IMR-90 (cell line): ENCODE data around the gene UNC119. TPM values are rescaled to one million over a fixed set of nuclear protein-coding genes. Genes with fewer than 3 reads are reported as not detected.

ENCODE experiments used
- ATAC-seq: fragments of 200-7000 bp; cut with Tn5 transposase; 2 replicates; pipeline ENCODE4 v1.9.1; 2020; ENCODE audit warnings: low read depth, mild to moderate bottlenecking, moderate library complexity
- BruUV-seq: library from RNA; stranded (reverse); fragments of 400-500 nt; replicated peaks from 2 replicates; lab custom pipeline; 2021; lab: Mats Ljungman, UMichigan
- CTCF ChIA-PET: fragments of 300-600 bp; formaldehyde crosslinking; extraction: SDS; loops from one replicate; lab custom pipeline; 2021; ENCODE audit warnings: antibody characterized with exemption; lab: Yijun Ruan, JAX
- POLR2A ChIA-PET: fragments of 300-600 bp; sonication (Branson Sonifier 250); formaldehyde crosslinking; loops from one replicate; lab custom pipeline; 2022; ENCODE audit warnings: antibody characterized with exemption; ENCODE audit not compliant: unreplicated experiment; lab: Charles Lee
- DNase-seq: peaks from one replicate; pipeline ENCODE4 v3.0.0; 2013
- H2AFZ ChIP-seq: replicated peaks from 2 replicates; pipeline ENCODE3; 2013; ENCODE audit warnings: low read length, mild to moderate bottlenecking; ENCODE audit not compliant: poor library complexity
- H2AK5ac ChIP-seq: 2 replicates; pipeline ENCODE4 v1.6.1; 2013; ENCODE audit warnings: low read depth, low read length, inconsistent platforms
- H2AK9ac ChIP-seq: replicated peaks from 2 replicates; pipeline ENCODE3; 2013; ENCODE audit warnings: mild to moderate bottlenecking, low read depth, low read length, moderate library complexity; ENCODE audit not compliant: poor library complexity
- H2BK120ac ChIP-seq: 2 replicates; pipeline ENCODE4 v1.6.1; 2013; ENCODE audit warnings: low read depth, low read length, inconsistent platforms
- H2BK15ac ChIP-seq: 3 replicates; pipeline ENCODE4 v1.6.1; 2013; ENCODE audit warnings: low read depth, low read length, inconsistent platforms
- H2BK20ac ChIP-seq: 2 replicates; pipeline ENCODE4 v1.6.1; 2013; ENCODE audit warnings: low read depth, mild to moderate bottlenecking, inconsistent platforms, low read length, moderate library complexity
- H2BK5ac ChIP-seq: 2 replicates; pipeline ENCODE4 v1.6.1; 2013; ENCODE audit warnings: mild to moderate bottlenecking, low read depth, low read length, inconsistent platforms; ENCODE audit not compliant: poor library complexity, severe bottlenecking
- H3K14ac ChIP-seq: replicated peaks from 2 replicates; pipeline ENCODE4 v1.6.1; 2013; ENCODE audit warnings: low read depth, low read length, inconsistent platforms
- H3K18ac ChIP-seq: 2 replicates; pipeline ENCODE4 v1.6.1; 2013; ENCODE audit warnings: low read depth, low read length, control low read depth
- H3K23ac ChIP-seq: 2 replicates; pipeline ENCODE4 v1.6.1; 2013; ENCODE audit warnings: low read depth, low read length, inconsistent platforms
- H3K27ac ChIP-seq: 2 replicates; pipeline ENCODE4 v1.5.1; 2013; ENCODE audit warnings: mild to moderate bottlenecking, control low read depth, low read length; ENCODE audit not compliant: insufficient read depth
- H3K27me3 ChIP-seq: 2 replicates; pipeline ENCODE4 v1.6.1; 2013; ENCODE audit warnings: low read length; ENCODE audit not compliant: control insufficient read depth, insufficient read depth
- H3K36me3 ChIP-seq: 2 replicates; pipeline ENCODE4 v1.6.1; 2013; ENCODE audit warnings: low read length, mixed read lengths; ENCODE audit not compliant: control insufficient read depth, insufficient read depth
- H3K4ac ChIP-seq: 2 replicates; pipeline ENCODE4 v1.6.1; 2013; ENCODE audit warnings: low read depth, low read length, inconsistent platforms
- H3K4me1 ChIP-seq: 2 replicates; pipeline ENCODE4 v1.6.1; 2013; ENCODE audit warnings: low read length, mixed read lengths; ENCODE audit not compliant: control insufficient read depth, insufficient read depth
- H3K4me2 ChIP-seq: 2 replicates; pipeline ENCODE4 v1.6.1; 2013; ENCODE audit warnings: low read depth, mild to moderate bottlenecking, control low read depth, low read length, moderate library complexity
- H3K4me3 ChIP-seq: 2 replicates; pipeline ENCODE4 v1.5.1; 2013; ENCODE audit warnings: low read depth, mild to moderate bottlenecking, control low read depth, low read length, moderate library complexity; ENCODE audit not compliant: insufficient read depth
- H3K56ac ChIP-seq: 2 replicates; pipeline ENCODE4 v1.6.1; 2013; ENCODE audit warnings: low read length, inconsistent platforms; ENCODE audit not compliant: insufficient read depth; ENCODE audit errors: extremely low read depth
- H3K79me1 ChIP-seq, 2 experiments: 2 replicates each; pipeline ENCODE4 v1.6.1; 2013; ENCODE audit warnings: low read length in 2 of 2, inconsistent platforms in 1 of 2, low read depth in 1 of 2
- H3K9ac ChIP-seq: 2 replicates; pipeline ENCODE4 v1.6.1; 2013; ENCODE audit warnings: low read depth, low read length, control low read depth
- H3K9me1 ChIP-seq: 2 replicates; pipeline ENCODE4 v1.6.1; 2013; ENCODE audit warnings: low read length, inconsistent platforms; ENCODE audit not compliant: insufficient read depth
- H3K9me3 ChIP-seq: 2 replicates; pipeline ENCODE4 v1.6.1; 2013; ENCODE audit warnings: low read length; ENCODE audit not compliant: control insufficient read depth, insufficient read depth
- H4K20me1 ChIP-seq: 2 replicates; pipeline ENCODE4 v1.6.1; 2013; ENCODE audit warnings: low read length, inconsistent platforms; ENCODE audit not compliant: insufficient read depth
- H4K5ac ChIP-seq: 2 replicates; pipeline ENCODE4 v1.6.1; 2013; ENCODE audit warnings: mild to moderate bottlenecking, low read depth, low read length, control low read depth
- H4K8ac ChIP-seq, 2 experiments: 2 replicates each; pipeline ENCODE4 v1.6.1; 2013; ENCODE audit warnings: low read depth in 2 of 2, low read length in 2 of 2, control low read depth in 1 of 2, inconsistent platforms in 1 of 2
- H4K91ac ChIP-seq: 2 replicates; pipeline ENCODE4 v1.6.1; 2013; ENCODE audit warnings: low read depth, low read length, inconsistent platforms; ENCODE audit not compliant: insufficient read depth
- BHLHE40 ChIP-seq: fragments of 150-350 bp; IDR thresholded peaks from 2 replicates; pipeline ENCODE4 v1.6.1; 2016; ENCODE audit warnings: mild to moderate bottlenecking, low read depth, low read length
- CEBPB ChIP-seq: IDR thresholded peaks from 2 replicates; pipeline ENCODE4 v1.6.1; 2012; ENCODE audit warnings: low read depth, low read length, improper control_type of control experiment
- CHD1 ChIP-seq: IDR thresholded peaks from 2 replicates; pipeline ENCODE4 v1.6.1; 2012; ENCODE audit warnings: low read depth, low read length, improper control_type of control experiment
- FOS ChIP-seq: fragments of 150-350 bp; IDR thresholded peaks from 2 replicates; pipeline ENCODE4 v1.6.1; 2016; ENCODE audit warnings: low read depth, low read length
- MAFK ChIP-seq: IDR thresholded peaks from 2 replicates; pipeline ENCODE4 v1.6.1; 2012; ENCODE audit warnings: low read depth, low read length, improper control_type of control experiment
- MAZ ChIP-seq: IDR thresholded peaks from 2 replicates; pipeline ENCODE4 v1.6.1; 2012; ENCODE audit warnings: low read depth, mild to moderate bottlenecking, low read length, improper control_type of control experiment, moderate library complexity, borderline replicate concordance
- MXI1 ChIP-seq: IDR thresholded peaks from 2 replicates; pipeline ENCODE4 v1.6.1; 2012; ENCODE audit warnings: low read depth, mild to moderate bottlenecking, low read length, moderate library complexity, borderline replicate concordance
- NFE2L2 ChIP-seq: fragments of 150-350 bp; IDR thresholded peaks from 2 replicates; pipeline ENCODE4 v1.6.1; 2016; ENCODE audit warnings: low read depth, mild to moderate bottlenecking, low read length
- POLR2A ChIP-seq: IDR thresholded peaks from 2 replicates; pipeline ENCODE4 v1.6.1; 2012; ENCODE audit warnings: mild to moderate bottlenecking, low read depth, low read length
- RAD21 ChIP-seq: IDR thresholded peaks from 2 replicates; pipeline ENCODE4 v1.6.1; 2012; ENCODE audit warnings: low read length, improper control_type of control experiment
- RCOR1 ChIP-seq: IDR thresholded peaks from 2 replicates; pipeline ENCODE4 v1.6.1; 2012; ENCODE audit warnings: mild to moderate bottlenecking, low read length, improper control_type of control experiment; ENCODE audit not compliant: insufficient replicate concordance
- RFX5 ChIP-seq: IDR thresholded peaks from 2 replicates; pipeline ENCODE4 v1.8.0; 2012; ENCODE audit warnings: low read depth, mild to moderate bottlenecking, low read length, moderate library complexity
- SMC3 ChIP-seq: fragments of 150-350 bp; IDR thresholded peaks from 2 replicates; pipeline ENCODE4 v1.6.1; 2016; ENCODE audit warnings: low read depth, mild to moderate bottlenecking, antibody characterized with exemption, low read length, moderate library complexity
- WGBS, 2 experiments: methylation state at CpG; one replicate each; pipeline versions ENCODE4 v1.1.5 to v1.1.7; 2013; ENCODE audit warnings: missing lambda C conversion rate in 2 of 2; ENCODE audit not compliant: insufficient read length in 1 of 2; ENCODE audit errors: extremely low coverage in 2 of 2; 5-methylcytosine and 5-hydroxymethylcytosine counted together
- dilution Hi-C: fragments of 300-500 bp; cut with HindIII; formaldehyde crosslinking; loops from one replicate; pipeline ENCODE4 v1.14.3; 2018; ENCODE audit warnings: low sequenced_read_pairs; ENCODE audit not compliant: unreplicated experiment
- in situ Hi-C: fragments of 300-500 bp; cut with MboI; formaldehyde crosslinking; loops from 3 replicates; pipeline ENCODE4 v1.14.3; 2019; ENCODE audit warnings: low sequenced_read_pairs, inconsistent platforms, mixed read lengths
- intact Hi-C: fragments of 100-400 bp; cut with micrococcal nuclease; formaldehyde crosslinking; loops from 2 replicates; pipeline ENCODE4 v1.10.0; 2022
- polyA plus RNA-seq, 3 experiments: library from polyadenylated mRNA; depleted of rRNA; stranded (reverse); fragments of >200 nt; gene quantifications; 2 replicates each; pipeline ENCODE4 v1.2.3, GENCODE V29; 2012; ENCODE audit warnings: low replicate concordance in 1 of 3
- total RNA-seq: library from RNA; depleted of rRNA; stranded (reverse); fragments of >200 nt; gene quantifications from 2 replicates; pipeline ENCODE4 v1.2.3, GENCODE V29; 2012
- TF ChIP-seq, protein P1 (sequence below): fragments of 150-350 bp; IDR thresholded peaks from 2 replicates; pipeline ENCODE4 v1.6.1; 2016; ENCODE audit warnings: low read depth, mild to moderate bottlenecking, low read length, moderate library complexity, borderline replicate concordance
- TF ChIP-seq, protein P2 (sequence below): conservative IDR thresholded peaks from 2 replicates; pipeline ENCODE4 v1.5.1; 2012; ENCODE audit warnings: mild to moderate bottlenecking, low read depth, low read length, improper control_type of control experiment
- TF ChIP-seq, protein P3 (sequence below): fragments of 150-350 bp; IDR thresholded peaks from 2 replicates; pipeline ENCODE4 v1.6.1; 2017; ENCODE audit warnings: mild to moderate bottlenecking, antibody characterized with exemption, low read length, low read depth

UNC119 gene
- total and polyA plus RNA-seq, 2 of the 4 experiments (the other 2 are of a cell fraction), result 22.4 to 57.4 TPM

DNA sequence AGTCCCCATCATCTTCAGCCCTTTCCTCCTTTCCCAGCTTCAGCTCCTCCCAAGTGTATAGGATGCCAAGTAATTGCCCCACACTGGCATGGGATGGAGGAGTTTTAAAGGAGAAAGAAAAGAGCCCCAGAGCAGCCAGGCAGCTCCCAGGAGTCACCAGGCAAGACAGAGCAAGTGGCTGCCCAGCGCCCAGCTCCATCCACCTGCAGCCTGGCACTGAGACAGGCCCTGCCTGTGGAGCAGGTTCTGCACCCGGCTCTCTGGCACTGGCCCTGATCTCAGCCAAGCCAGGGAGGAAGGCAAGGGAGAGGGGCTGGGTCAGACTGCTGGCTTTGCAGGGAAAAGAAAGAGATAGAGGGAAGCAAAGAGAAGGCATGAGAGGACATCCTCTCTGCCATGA lies 24.6 kb downstream of the UNC119 start:
- in situ Hi-C loops, result no loop called here
- Histone ChIP-seq H3K9ac (no peak overlapping the region), H3K14ac (no peak overlapping the region), H4K8ac (no peak overlapping the region), H2BK120ac (no peak overlapping the region), H4K91ac (no peak overlapping the region), H3K36me3 (no peaks in the 10 kb centered on the region), H2AK9ac (no peak overlapping the region), H3K23ac (no peak overlapping the region), H2BK15ac (no peak overlapping the region), H2AK5ac (no peak overlapping the region), H3K4me1 (peaks cover 22% of the 10 kb centered on the region), H3K4me3 (no peak overlapping the region), H3K79me1 (no peaks in the 10 kb centered on the region), H3K4ac (no peak overlapping the region), H4K5ac (no peak overlapping the region), H2AFZ (no peak overlapping the region), H3K9me1 (peaks cover 6% of the 10 kb centered on the region), H4K20me1 (no peaks in the 10 kb centered on the region), H2BK5ac (no peak overlapping the region), H3K18ac (no peak overlapping the region), H3K9me3 (no peaks in the 10 kb centered on the region), H3K56ac (no peak overlapping the region), H3K27me3 (peaks cover 13% of the 10 kb centered on the region), H3K27ac (no peak overlapping the region), H2BK20ac (no peak overlapping the region), H3K4me2 (no peak overlapping the region)
- ATAC-seq (no peak), DNase-seq (no peak)
- dilution Hi-C loops, result no loop called here
- intact Hi-C loops, result no loop called here
- ChIA-PET CTCF (no interaction called here), POLR2A (no interaction called here)
- TF ChIP-seq MAZ (no peak), BHLHE40 (no peak), CEBPB (no peak), MXI1 (no peak), RFX5 (no peak), MAFK (no peak), RAD21 (no peak), POLR2A (no peak), RCOR1 (no peak), NFE2L2 (no peak), FOS (no peak), SMC3 (no peak), CHD1 (no peak)
- TF ChIP-seq, protein P1, sequence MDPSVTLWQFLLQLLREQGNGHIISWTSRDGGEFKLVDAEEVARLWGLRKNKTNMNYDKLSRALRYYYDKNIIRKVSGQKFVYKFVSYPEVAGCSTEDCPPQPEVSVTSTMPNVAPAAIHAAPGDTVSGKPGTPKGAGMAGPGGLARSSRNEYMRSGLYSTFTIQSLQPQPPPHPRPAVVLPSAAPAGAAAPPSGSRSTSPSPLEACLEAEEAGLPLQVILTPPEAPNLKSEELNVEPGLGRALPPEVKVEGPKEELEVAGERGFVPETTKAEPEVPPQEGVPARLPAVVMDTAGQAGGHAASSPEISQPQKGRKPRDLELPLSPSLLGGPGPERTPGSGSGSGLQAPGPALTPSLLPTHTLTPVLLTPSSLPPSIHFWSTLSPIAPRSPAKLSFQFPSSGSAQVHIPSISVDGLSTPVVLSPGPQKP, result no peak
- TF ChIP-seq, protein P2, sequence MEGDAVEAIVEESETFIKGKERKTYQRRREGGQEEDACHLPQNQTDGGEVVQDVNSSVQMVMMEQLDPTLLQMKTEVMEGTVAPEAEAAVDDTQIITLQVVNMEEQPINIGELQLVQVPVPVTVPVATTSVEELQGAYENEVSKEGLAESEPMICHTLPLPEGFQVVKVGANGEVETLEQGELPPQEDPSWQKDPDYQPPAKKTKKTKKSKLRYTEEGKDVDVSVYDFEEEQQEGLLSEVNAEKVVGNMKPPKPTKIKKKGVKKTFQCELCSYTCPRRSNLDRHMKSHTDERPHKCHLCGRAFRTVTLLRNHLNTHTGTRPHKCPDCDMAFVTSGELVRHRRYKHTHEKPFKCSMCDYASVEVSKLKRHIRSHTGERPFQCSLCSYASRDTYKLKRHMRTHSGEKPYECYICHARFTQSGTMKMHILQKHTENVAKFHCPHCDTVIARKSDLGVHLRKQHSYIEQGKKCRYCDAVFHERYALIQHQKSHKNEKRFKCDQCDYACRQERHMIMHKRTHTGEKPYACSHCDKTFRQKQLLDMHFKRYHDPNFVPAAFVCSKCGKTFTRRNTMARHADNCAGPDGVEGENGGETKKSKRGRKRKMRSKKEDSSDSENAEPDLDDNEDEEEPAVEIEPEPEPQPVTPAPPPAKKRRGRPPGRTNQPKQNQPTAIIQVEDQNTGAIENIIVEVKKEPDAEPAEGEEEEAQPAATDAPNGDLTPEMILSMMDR, result no peak
- TF ChIP-seq, protein P3, sequence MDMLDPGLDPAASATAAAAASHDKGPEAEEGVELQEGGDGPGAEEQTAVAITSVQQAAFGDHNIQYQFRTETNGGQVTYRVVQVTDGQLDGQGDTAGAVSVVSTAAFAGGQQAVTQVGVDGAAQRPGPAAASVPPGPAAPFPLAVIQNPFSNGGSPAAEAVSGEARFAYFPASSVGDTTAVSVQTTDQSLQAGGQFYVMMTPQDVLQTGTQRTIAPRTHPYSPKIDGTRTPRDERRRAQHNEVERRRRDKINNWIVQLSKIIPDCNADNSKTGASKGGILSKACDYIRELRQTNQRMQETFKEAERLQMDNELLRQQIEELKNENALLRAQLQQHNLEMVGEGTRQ, result no peak
- no CpG with 5 or more reads among the region's 2 CpGs for WGBS, 2 experiments
- BruUV-seq, result no TSS peak
